CD8-positive, alpha-beta memory T cell (primary cell): Measurements from ENCODE around the gene ZNF362. TPM values are rescaled to one million over a fixed set of nuclear protein-coding genes. Genes with fewer than 3 reads are reported as not detected.

Source experiments
- CTCF ChIA-PET: fragments of 350-600 bp; sonication (Branson Sonifier 250); formaldehyde crosslinking; loops from one replicate; lab custom pipeline; 2021; ENCODE audit warnings: antibody characterized with exemption; lab: Charles Lee
- POLR2A ChIA-PET: fragments of 350-600 bp; sonication (Branson Sonifier 250); formaldehyde crosslinking; loops from one replicate; lab custom pipeline; 2021; ENCODE audit warnings: antibody characterized with exemption; lab: Charles Lee
- DNase-seq, 5 donors: peaks; one replicate each; pipeline versions ENCODE4 v3.0.0 to v3.0.0-alpha.2; 2020 to 2022; ENCODE audit warnings: mixed read lengths in 1 of 5
- H3K27ac ChIP-seq: one replicate; pipeline ENCODE4 v1.7.0; 2013; ENCODE audit warnings: low read depth, mild to moderate bottlenecking, low read length, moderate library complexity
- H3K27me3 ChIP-seq: 2 replicates; pipeline ENCODE4 v1.7.0; 2013; ENCODE audit warnings: low read length, mild to moderate bottlenecking; ENCODE audit not compliant: insufficient read depth, poor library complexity, severe bottlenecking
- H3K36me3 ChIP-seq: 2 replicates; pipeline ENCODE4 v1.7.0; 2013; ENCODE audit warnings: mild to moderate bottlenecking, low read length, moderate library complexity; ENCODE audit not compliant: insufficient read depth
- H3K4me1 ChIP-seq: 2 replicates; pipeline ENCODE4 v1.7.0; 2013; ENCODE audit warnings: mild to moderate bottlenecking, low read length, moderate library complexity; ENCODE audit not compliant: insufficient read depth
- H3K4me3 ChIP-seq: 2 replicates; pipeline ENCODE4 v1.7.0; 2013; ENCODE audit warnings: mild to moderate bottlenecking, low read length
- H3K9me3 ChIP-seq: 2 replicates; pipeline ENCODE4 v1.7.0; 2013; ENCODE audit warnings: mild to moderate bottlenecking, low read length
- H3K27ac Mint-ChIP-seq, 8 donors: one replicate each; pipeline ENCODE4 v1.8.0; 2020 to 2021; ENCODE audit warnings: mixed read lengths in 8 of 8, mild to moderate bottlenecking in 6 of 8, inconsistent platforms in 3 of 8, moderate library complexity in 3 of 8
- H3K27me3 Mint-ChIP-seq, 2 donors: one replicate each; pipeline ENCODE4 v1.8.0; 2020 to 2021; ENCODE audit warnings: mixed read lengths in 2 of 2, mild to moderate bottlenecking in 1 of 2, moderate library complexity in 1 of 2
- H3K36me3 Mint-ChIP-seq, 3 donors: one replicate each; pipeline ENCODE4 v1.8.0; 2020 to 2021; ENCODE audit warnings: mixed read lengths in 3 of 3, inconsistent platforms in 1 of 3, mild to moderate bottlenecking in 1 of 3
- H3K4me1 Mint-ChIP-seq, 3 donors: one replicate each; pipeline ENCODE4 v1.8.0; 2020 to 2021; ENCODE audit warnings: mixed read lengths in 3 of 3, inconsistent platforms in 1 of 3, mild to moderate bottlenecking in 1 of 3
- H3K4me3 Mint-ChIP-seq, 7 donors: one replicate each; pipeline ENCODE4 v1.8.0; 2020 to 2021; ENCODE audit warnings: mixed read lengths in 7 of 7, mild to moderate bottlenecking in 6 of 7, moderate library complexity in 4 of 7, inconsistent platforms in 2 of 7
- H3K9me3 Mint-ChIP-seq, 5 donors: one replicate each; pipeline ENCODE4 v1.8.0; 2020 to 2022; ENCODE audit warnings: mixed read lengths in 5 of 5, mild to moderate bottlenecking in 3 of 5, moderate library complexity in 2 of 5, inconsistent platforms in 1 of 5
- polyA plus RNA-seq: library from polyadenylated mRNA; unstranded; fragments of 300-500 nt; fragmentation: Illumina TruSeq; gene quantifications from one replicate; pipeline ENCODE4 v1.2.3, GENCODE V29; 2021
- total RNA-seq, 2 experiments: library from RNA; stranded (reverse); gene quantifications; one replicate each; pipeline ENCODE4 v1.2.3, GENCODE V29; 2021

ZNF362 gene
- total and polyA plus RNA-seq, 3 experiments from 2014 or later = 8.5 to 26.4 (median 9.9) TPM

- Mint-ChIP-seq H3K4me3 (no peak overlapping the region), H3K27ac (peak overlapping the region in 4 of 8 donors; percentile 17 to 87 (median 67))
These were observed 14.6 kb downstream of the ZNF362 start for GRCh38 chr1:33270808-33271465.

GRCh38 chr1:33271666-33272505 is 15.6 kb downstream of the ZNF362 start:
- Mint-ChIP-seq H3K27ac (peak overlapping the region in 7 of 8 donors; percentile 78 to 95 (median 91)), H3K9me3 (no peaks in the 10 kb centered on the region), H3K36me3 (peaks cover 0 to 28% (median 3%) of the 10 kb centered on the region in 3 donors), H3K27me3 (no peaks in the 10 kb centered on the region), H3K4me1 (peaks cover 36 to 51% (median 37%) of the 10 kb centered on the region in 3 donors), H3K4me3 (no peak overlapping the region)
- ChIA-PET CTCF (no interaction called here), POLR2A (no interaction called here)
- no peaks in the 10 kb centered on the region for H3K9me3 ChIP-seq
- DNase-seq = no peak
- H3K4me1 ChIP-seq = peaks cover 24% of the 10 kb centered on the region
- no peak overlapping the region for H3K27ac ChIP-seq
- H3K4me3 ChIP-seq = no peak overlapping the region
- no peaks in the 10 kb centered on the region for H3K27me3 ChIP-seq
- no peaks in the 10 kb centered on the region for H3K36me3 ChIP-seq

More at GRCh38 chr1:33270808-33271465, 14.6 kb downstream of the ZNF362 start:
- Histone ChIP-seq H3K4me1 (peaks cover 24% of the 10 kb centered on the region), H3K27ac (no peak overlapping the region), H3K36me3 (no peaks in the 10 kb centered on the region), H3K4me3 (no peak overlapping the region), H3K27me3 (no peaks in the 10 kb centered on the region), H3K9me3 (no peaks in the 10 kb centered on the region)
- no peaks in the 10 kb centered on the region for H3K9me3 Mint-ChIP-seq
- peaks cover 0 to 26% (median 1%) of the 10 kb centered on the region in 3 donors for H3K36me3 Mint-ChIP-seq
- CTCF ChIA-PET = no interaction called here
- no peak for DNase-seq
- peaks cover 36 to 51% (median 39%) of the 10 kb centered on the region in 3 donors for H3K4me1 Mint-ChIP-seq
- H3K27me3 Mint-ChIP-seq = no peaks in the 10 kb centered on the region
- POLR2A ChIA-PET = no interaction called here

GRCh38 chr1:33272509-33272908 is 16.2 kb downstream of the ZNF362 start:
- Histone ChIP-seq H3K27ac (no peak overlapping the region), H3K27me3 (no peaks in the 10 kb centered on the region), H3K36me3 (no peaks in the 10 kb centered on the region), H3K4me1 (peaks cover 24% of the 10 kb centered on the region), H3K9me3 (no peaks in the 10 kb centered on the region), H3K4me3 (no peak overlapping the region)
- no peak for DNase-seq
- no peaks in the 10 kb centered on the region for H3K9me3 Mint-ChIP-seq
- peak overlapping the region; percentile 78 to 95 (median 92) for H3K27ac Mint-ChIP-seq
- peaks cover 0 to 32% (median 3%) of the 10 kb centered on the region in 3 donors for H3K36me3 Mint-ChIP-seq
- peaks cover 35 to 45% (median 36%) of the 10 kb centered on the region in 3 donors for H3K4me1 Mint-ChIP-seq
- no peaks in the 10 kb centered on the region for H3K27me3 Mint-ChIP-seq
- POLR2A ChIA-PET = no interaction called here
- peak overlapping the region in 2 of 7 donors; percentile 46 to 63 for H3K4me3 Mint-ChIP-seq
- CTCF ChIA-PET = no interaction called here

- DNase-seq = no peak
- Mint-ChIP-seq H3K4me3 (peak overlapping the region in 5 of 7 donors; percentile 4 to 63 (median 30)), H3K36me3 (peaks cover 0 to 30% (median 3%) of the 10 kb centered on the region in 3 donors), H3K27me3 (no peaks in the 10 kb centered on the region), H3K9me3 (no peaks in the 10 kb centered on the region), H3K27ac (peak overlapping the region; percentile 58 to 95 (median 92)), H3K4me1 (peaks cover 32 to 41% (median 33%) of the 10 kb centered on the region in 3 donors)
- ChIA-PET POLR2A (interaction anchor here (0.6 kb wide), 1 partner anchor 146 kb away, joined by 3 read pairs; no protein-coding TSS in a partner anchor), CTCF (interaction anchor here (1.6 kb wide), 1 partner anchor 15 kb away, joined by 4 read pairs; no protein-coding TSS in a partner anchor)
- no peak overlapping the region for H3K4me3 ChIP-seq
- H3K9me3 ChIP-seq = no peaks in the 10 kb centered on the region
- no peaks in the 10 kb centered on the region for H3K27me3 ChIP-seq
- H3K36me3 ChIP-seq = no peaks in the 10 kb centered on the region
- peak overlapping the region; percentile 38 for H3K27ac ChIP-seq
- H3K4me1 ChIP-seq = peaks cover 24% of the 10 kb centered on the region
These were observed 16.6 kb downstream of the ZNF362 start for GRCh38 chr1:33272930-33273329.

- Mint-ChIP-seq H3K9me3 (no peaks in the 10 kb centered on the region), H3K4me3 (peak overlapping the region in 6 of 7 donors; percentile 7 to 59 (median 38)), H3K36me3 (peaks cover 0 to 30% (median 2%) of the 10 kb centered on the region in 3 donors), H3K27me3 (no peaks in the 10 kb centered on the region), H3K27ac (peak overlapping the region; percentile 58 to 95 (median 92)), H3K4me1 (peaks cover 31 to 36% (median 31%) of the 10 kb centered on the region in 3 donors)
- H3K4me3 ChIP-seq = no peak overlapping the region
- POLR2A ChIA-PET = interaction anchor here (0.6 kb wide), 1 partner anchor 146 kb away, joined by 3 read pairs; no protein-coding TSS in a partner anchor
- no peaks in the 10 kb centered on the region for H3K36me3 ChIP-seq
- peak overlapping the region; percentile 38 for H3K27ac ChIP-seq
- no peaks in the 10 kb centered on the region for H3K27me3 ChIP-seq
- CTCF ChIA-PET = interaction anchor here (1.3 to 1.6 kb wide), 2 partner anchors 16 to 146 kb away, joined by 4 read pairs; no protein-coding TSS in a partner anchor
- peak in 1 of 5 donors; percentile 20 for DNase-seq
- peaks cover 24% of the 10 kb centered on the region for H3K4me1 ChIP-seq
- no peaks in the 10 kb centered on the region for H3K9me3 ChIP-seq
These were observed 17.1 kb downstream of the ZNF362 start for GRCh38 chr1:33273406-33273805.

GRCh38 chr1:33273961-33274371 is 17.7 kb downstream of the ZNF362 start:
- DNase-seq = no peak
- Histone ChIP-seq H3K4me3 (no peak overlapping the region), H3K36me3 (no peaks in the 10 kb centered on the region), H3K27me3 (no peaks in the 10 kb centered on the region), H3K27ac (no peak overlapping the region), H3K9me3 (no peaks in the 10 kb centered on the region), H3K4me1 (peaks cover 24% of the 10 kb centered on the region)
- peaks cover 31 to 35% (median 31%) of the 10 kb centered on the region in 3 donors for H3K4me1 Mint-ChIP-seq
- H3K27ac Mint-ChIP-seq = peak overlapping the region in 7 of 8 donors; percentile 58 to 95 (median 94)
- no peaks in the 10 kb centered on the region for H3K27me3 Mint-ChIP-seq
- no peak overlapping the region for H3K4me3 Mint-ChIP-seq
- CTCF ChIA-PET = interaction anchor here (1.3 to 1.6 kb wide), 2 partner anchors 16 to 147 kb away, joined by 4 read pairs; no protein-coding TSS in a partner anchor
- no peaks in the 10 kb centered on the region for H3K9me3 Mint-ChIP-seq
- POLR2A ChIA-PET = no interaction called here
- H3K36me3 Mint-ChIP-seq = peaks cover 0 to 34% (median 2%) of the 10 kb centered on the region in 3 donors

- POLR2A ChIA-PET = no interaction called here
- no peak overlapping the region for H3K4me3 Mint-ChIP-seq
- DNase-seq = no peak
- peaks cover 24% of the 10 kb centered on the region for H3K4me1 ChIP-seq
- CTCF ChIA-PET = interaction anchor here (1.3 to 1.6 kb wide), 2 partner anchors 17 to 147 kb away, joined by 4 read pairs; no protein-coding TSS in a partner anchor
- H3K27ac ChIP-seq = no peak overlapping the region
- no peaks in the 10 kb centered on the region for H3K9me3 Mint-ChIP-seq
- no peaks in the 10 kb centered on the region for H3K27me3 Mint-ChIP-seq
- H3K36me3 ChIP-seq = no peaks in the 10 kb centered on the region
- H3K9me3 ChIP-seq = no peaks in the 10 kb centered on the region
- H3K36me3 Mint-ChIP-seq = peaks cover 0 to 34% (median 2%) of the 10 kb centered on the region in 3 donors
- peak overlapping the region in 7 of 8 donors; percentile 8 to 95 (median 69) for H3K27ac Mint-ChIP-seq
- no peaks in the 10 kb centered on the region for H3K27me3 ChIP-seq
- peaks cover 31 to 35% (median 31%) of the 10 kb centered on the region in 3 donors for H3K4me1 Mint-ChIP-seq
- no peak overlapping the region for H3K4me3 ChIP-seq
These were observed 18.2 kb downstream of the ZNF362 start for GRCh38 chr1:33274446-33274845.
